NT2/D1 (cell line): ENCODE data around the gene AKR1C4.

Experiments
- SUZ12 ChIP-seq: IDR thresholded peaks from 2 replicates; pipeline ENCODE4 v1.6.1; 2011; ENCODE audit not compliant: insufficient read length, insufficient read depth; ENCODE audit errors: extremely low read depth
- YY1 ChIP-seq: IDR thresholded peaks from 2 replicates; pipeline ENCODE4 v1.6.1; 2011; ENCODE audit not compliant: insufficient read length, insufficient read depth
- ZNF274 ChIP-seq: IDR thresholded peaks from 2 replicates; pipeline ENCODE4 v1.6.1; 2011; ENCODE audit warnings: mild to moderate bottlenecking, low read depth, low read length

DNA sequence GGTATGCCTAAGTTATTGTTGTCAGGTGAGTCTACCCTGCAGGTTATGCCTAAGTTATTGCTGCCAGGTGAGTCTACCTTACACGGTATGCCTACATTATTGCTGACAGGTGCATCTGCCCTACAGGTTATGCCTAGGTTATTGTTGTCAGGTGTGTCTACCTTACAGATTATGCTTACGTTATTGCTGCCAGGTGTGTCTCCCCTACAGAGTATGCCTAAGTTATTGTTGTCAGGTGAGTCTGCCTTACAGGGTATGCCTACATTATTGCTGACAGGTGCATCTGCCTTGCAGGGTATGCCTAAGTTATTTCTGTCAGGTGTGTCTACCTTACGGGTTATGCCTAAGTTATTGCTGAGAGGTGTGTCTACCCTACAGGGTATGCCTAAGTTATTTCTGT lies 64.2 kb downstream of the AKR1C4 start:
- TF ChIP-seq SUZ12 = no peak
- no peak for TF ChIP-seq YY1
- no peak for TF ChIP-seq ZNF274
